A673 (cell line): ENCODE measurements around the gene USP48.

ENCODE experiments used
- CTCF ChIP-seq: fragments of 300-800, 200-600 bp; sonication (generic); conservative IDR thresholded peaks from 2 replicates; pipeline ENCODE4 v1.5.1; 2017; ENCODE audit warnings: low read depth, mild to moderate bottlenecking, antibody characterized with exemption, low read length, moderate library complexity, mixed read lengths
- EZH2 ChIP-seq: fragments of 200-600 bp; sonication (generic); IDR thresholded peaks from 2 replicates; pipeline ENCODE4 v1.6.1; 2017; ENCODE audit warnings: borderline replicate concordance, low read depth, mild to moderate bottlenecking, mixed read lengths, antibody characterized with exemption, low read length; ENCODE audit not compliant: poor library complexity, severe bottlenecking

DNA sequence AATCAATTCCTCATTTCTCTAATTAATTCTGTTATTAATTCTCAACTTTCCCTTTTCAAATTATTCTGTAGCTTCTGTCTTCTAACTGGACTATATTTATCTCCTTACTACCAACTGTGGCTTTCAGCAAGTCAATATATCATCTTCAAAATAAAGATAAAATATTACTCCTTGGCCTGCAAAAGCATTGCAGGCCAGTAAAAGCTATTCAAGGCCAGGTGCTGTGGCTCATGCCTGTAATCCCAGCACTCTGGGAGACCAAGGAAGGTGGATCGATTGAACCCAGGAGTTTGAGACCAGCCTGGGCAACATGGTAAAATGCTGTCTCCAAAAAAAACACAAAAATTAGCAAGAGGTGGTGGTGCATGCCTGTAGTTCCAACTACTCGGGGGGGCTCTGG is 27.9 kb downstream of the USP48 start:
- no peak for TF ChIP-seq CTCF
- no peak for TF ChIP-seq EZH2
